ENCODE results near the gene CD300LG.

Gene CD300LG

DNA sequence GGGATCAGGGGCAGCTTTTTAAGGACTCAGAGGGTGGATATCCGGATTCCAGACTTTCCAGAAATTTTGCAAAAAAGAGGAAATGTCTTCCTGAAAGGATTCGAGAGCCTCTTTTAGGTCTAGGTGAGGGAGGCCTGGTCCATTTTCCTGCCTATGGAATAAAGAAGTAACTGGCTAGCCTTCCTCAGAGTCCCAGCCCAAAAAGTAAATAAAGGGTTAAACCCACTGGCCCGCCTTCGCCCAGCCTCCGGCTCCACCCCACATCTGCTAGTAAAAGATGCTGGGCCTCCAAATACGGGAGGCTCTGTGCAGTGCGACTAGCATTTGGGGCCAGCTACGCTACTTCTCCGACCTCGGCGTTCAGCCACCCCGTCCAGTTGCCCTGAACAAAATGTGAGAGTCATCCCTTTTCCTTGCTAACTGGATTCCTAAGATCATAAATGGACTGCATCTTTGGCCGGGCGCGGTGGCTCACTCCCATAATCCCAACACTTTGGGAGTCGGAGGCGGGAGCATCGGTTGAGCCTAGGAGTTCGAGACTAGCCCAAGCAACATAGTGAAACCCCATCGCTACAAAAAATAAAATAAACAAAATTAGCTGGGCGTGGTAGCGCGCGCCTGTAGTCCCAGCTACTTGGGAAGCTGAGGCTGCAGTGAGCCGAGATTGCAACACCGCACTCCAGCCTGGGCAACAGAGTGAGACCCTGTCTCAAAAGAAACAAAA lies 61.2 kb downstream of the CD300LG start:
- peak; percentile 62 for DNase-seq

DNA sequence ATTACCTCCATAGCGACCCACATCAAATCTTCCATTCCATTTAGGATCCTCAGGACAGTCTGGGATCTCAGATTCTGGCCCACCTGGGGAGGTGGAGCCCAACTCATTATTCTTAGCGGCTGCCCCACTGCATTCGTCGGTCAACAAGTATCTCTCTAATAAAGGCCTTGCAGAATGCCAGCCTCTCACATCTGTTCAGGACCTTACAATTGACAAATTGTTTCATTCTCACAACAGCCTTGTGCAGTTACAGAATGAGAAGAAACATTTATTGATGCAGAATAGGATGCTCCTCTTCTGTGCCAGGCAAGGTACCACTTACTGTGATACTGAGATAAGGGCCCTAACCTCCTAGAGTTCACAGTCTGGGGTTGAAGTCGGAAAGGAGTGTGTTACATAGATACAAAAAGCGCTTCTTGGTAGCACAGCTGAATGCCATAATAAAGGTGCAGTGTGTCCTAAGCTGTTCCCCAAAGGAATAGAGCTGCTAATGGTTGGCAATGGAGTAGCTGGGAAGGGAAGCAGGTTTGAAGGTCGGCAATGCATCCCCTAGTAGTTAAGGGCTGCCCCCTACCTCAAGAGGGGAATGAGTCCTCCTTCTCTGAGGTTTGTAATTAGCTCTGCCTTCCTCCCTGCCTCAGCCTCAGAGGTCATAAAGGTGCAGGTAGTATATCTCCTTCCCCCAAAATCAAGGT lies 62.7 kb downstream of the CD300LG start:
- DNase-seq = no peak

DNA sequence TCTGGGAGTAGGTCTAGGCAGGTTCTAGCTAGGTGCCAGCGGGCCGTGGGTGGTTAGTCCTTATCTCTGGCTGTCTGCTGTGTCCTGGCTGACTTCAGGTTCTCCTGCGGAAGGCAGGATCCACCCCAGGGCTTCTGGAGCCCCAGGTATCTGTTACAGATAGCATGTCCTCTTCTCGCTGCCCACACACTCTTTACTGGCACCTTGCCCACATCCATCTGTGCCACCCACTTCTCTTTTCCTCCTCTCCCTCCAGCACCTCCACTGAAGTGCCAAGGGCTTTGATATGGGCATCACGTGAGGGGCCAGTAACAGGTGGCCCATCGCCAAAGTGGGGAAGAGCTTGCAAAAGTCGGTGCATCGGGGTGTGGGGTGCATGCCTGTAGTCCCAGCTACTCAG lies 64.9 kb downstream of the CD300LG start:
- no peak for DNase-seq

DNA sequence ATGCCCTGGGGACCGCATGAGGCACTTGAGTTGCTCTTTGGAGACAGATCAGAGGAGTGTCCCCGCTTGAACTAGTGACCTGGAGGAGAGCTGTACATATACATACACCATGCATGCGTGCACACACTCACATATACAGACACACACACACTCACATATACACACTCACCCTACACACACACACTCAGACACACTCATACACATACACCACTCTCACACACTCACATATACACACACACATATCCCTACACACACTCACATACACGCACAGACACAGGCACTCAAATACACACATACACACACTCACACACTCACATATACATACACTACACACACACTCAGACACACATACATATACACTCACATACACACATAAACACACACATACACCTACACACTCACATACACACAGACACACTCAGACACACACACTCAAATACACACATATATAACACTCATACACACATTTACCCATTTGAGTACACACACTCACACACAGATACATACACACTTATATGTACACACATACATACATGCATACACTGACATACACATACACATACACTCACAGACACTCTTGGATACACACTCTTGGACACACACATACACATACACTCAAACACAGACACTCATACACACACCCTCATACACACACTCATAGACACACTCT lies 65.8 kb downstream of the CD300LG start:
- no peak for DNase-seq

Measured in stimulated activated CD4-positive, alpha-beta T cell treated with anti-CD3 and anti-CD28 coated beads, Interleukin-4, amount 100 ng/mL, for 24 hours (primary cell).